Measurements from ENCODE around the gene GYG1.

DNA sequence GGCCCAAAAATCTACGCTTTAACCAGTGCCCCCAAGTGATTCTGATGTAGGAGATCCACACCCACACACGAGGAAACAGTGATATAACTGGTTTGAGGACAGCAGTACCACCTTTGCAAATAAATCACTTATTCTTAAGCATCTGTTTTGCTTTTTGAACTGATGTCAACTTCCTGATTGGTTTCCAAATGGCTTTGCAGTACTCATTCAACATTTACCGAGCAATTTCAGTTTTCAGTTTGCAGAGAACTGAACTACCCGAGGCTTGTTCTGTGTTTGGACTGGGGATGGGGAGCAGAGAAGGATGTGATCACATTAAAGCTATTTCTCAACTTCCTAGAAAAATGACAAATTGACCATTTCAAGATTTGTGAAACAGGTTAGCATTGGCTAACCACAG is 1.1 kb upstream of the GYG1 start:
- TF ChIP-seq EP300 (IDR thresholded peaks at IDR 0.05) (no peak), ZSCAN20 (CRISPR knock-in tag; IDR thresholded peaks at IDR 0.05) (no peak), CTCF (IDR thresholded peaks at IDR 0.05) (no peak), EHMT2 (IDR thresholded peaks at IDR 0.05; ENCODE audit: low read depth) (no peak), RFX5 (IDR thresholded peaks at IDR 0.05) (no peak), POLR2A (IDR thresholded peaks at IDR 0.05; ENCODE audit: low read length) (no peak)
